Measurements from ENCODE around the gene TCP11.
A peak's percentile ranks its signal among the peaks of the same experiment; 100 is the strongest.

Gene TCP11

GRCh38 chr6:35141007-35141655, at the start of gene TCP11:
TCP11 (minus strand) TSS chr6:35141339; CDS start chr6:35140870, 469 bp downstream.
- Mint-ChIP-seq H3K4me1 (ENCODE audit: low read depth) (peaks cover 14% of the 10 kb centered on the region), H3K27ac (peak within 1 kb of the TSS; percentile 12), H3K4me3 (peak within 1 kb of the TSS; percentile 25), H3K36me3 (ENCODE audit: low read depth) (no peaks in the 10 kb centered on the region), H3K9me3 (no peaks in the 10 kb centered on the region), H3K27me3 (peaks cover 27% of the 10 kb centered on the region)

DNA sequence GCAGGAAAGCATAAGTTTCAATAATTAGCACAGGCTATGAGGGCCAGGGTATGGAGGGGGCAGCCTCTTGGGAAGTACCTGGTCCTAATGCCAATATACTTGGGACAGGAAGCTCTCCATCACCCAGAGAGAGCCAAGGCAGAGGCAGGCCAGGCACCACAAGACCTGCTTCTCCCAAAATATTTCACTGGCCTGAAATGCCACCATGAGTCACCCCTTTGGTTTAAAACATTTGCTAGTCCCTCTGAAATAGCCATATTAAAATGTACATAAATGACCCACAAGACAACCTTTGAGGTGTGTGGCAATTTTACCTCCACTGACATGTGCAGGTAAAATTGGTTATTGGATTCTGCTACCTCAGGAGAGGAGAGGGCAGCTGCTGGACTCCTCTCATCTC, 49.2 kb upstream of the TCP11 start:
- Mint-ChIP-seq H3K4me3 (no peak overlapping the region), H3K36me3 (ENCODE audit: low read depth) (no peaks in the 10 kb centered on the region), H3K4me1 (ENCODE audit: low read depth) (peaks cover 13% of the 10 kb centered on the region), H3K27ac (no peak overlapping the region), H3K9me3 (no peaks in the 10 kb centered on the region), H3K27me3 (peaks cover 13% of the 10 kb centered on the region)

GRCh38 chr6:35188886-35189285, 47.7 kb upstream of the TCP11 start:
- Mint-ChIP-seq H3K36me3 (ENCODE audit: low read depth) (no peaks in the 10 kb centered on the region), H3K27ac (no peak overlapping the region), H3K9me3 (no peaks in the 10 kb centered on the region), H3K27me3 (peaks cover 22% of the 10 kb centered on the region), H3K4me1 (ENCODE audit: low read depth) (peaks cover 13% of the 10 kb centered on the region), H3K4me3 (no peak overlapping the region)

DNA sequence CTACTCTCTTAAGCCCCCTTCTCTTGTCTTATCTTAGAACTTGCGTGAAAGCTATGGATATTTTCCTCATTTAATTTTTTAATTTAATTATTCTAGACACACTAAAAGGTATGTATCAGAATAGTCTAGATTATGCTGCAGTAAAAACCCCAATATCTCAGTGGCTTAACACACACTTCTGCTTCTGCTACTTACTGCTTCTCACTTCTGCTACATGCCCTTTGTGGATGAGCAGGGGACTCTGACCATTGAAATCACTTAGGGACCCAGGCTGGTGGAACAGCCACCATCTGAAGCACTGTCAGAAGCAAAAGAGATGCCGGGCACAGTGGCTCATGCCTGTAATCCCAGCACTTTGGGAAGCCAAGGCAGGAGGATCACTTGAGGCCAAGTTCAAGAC, 45.4 kb upstream of the TCP11 start:
- Mint-ChIP-seq H3K36me3 (ENCODE audit: low read depth) (no peaks in the 10 kb centered on the region), H3K4me1 (ENCODE audit: low read depth) (peaks cover 6% of the 10 kb centered on the region), H3K9me3 (no peaks in the 10 kb centered on the region), H3K4me3 (no peak overlapping the region), H3K27me3 (peaks cover 35% of the 10 kb centered on the region), H3K27ac (no peak overlapping the region)

DNA sequence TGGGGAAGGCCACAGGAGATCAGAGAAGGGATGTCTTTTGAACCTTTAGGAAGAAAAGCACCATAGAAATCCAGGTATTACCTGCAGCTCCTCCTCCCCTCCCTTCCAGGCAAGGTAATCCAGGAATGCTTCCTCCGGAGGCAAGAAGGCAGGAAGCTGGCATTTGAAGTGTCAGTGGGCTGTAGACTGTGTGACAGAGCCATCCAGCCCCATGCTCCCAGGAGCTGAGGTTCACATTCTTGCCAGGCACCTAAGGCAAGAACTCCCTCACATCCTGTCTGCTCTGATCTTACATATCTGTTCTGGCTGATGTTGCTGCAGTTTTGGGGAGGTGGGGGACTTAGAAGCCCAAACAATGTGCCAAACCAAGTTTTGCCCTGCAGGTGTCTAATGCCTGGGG, 44.8 kb upstream of the TCP11 start:
- Mint-ChIP-seq H3K36me3 (ENCODE audit: low read depth) (no peaks in the 10 kb centered on the region), H3K27me3 (peaks cover 35% of the 10 kb centered on the region), H3K4me1 (ENCODE audit: low read depth) (no peaks in the 10 kb centered on the region), H3K27ac (no peak overlapping the region), H3K9me3 (no peaks in the 10 kb centered on the region), H3K4me3 (no peak overlapping the region)

- no peaks in the 10 kb centered on the region for H3K4me1 Mint-ChIP-seq (ENCODE audit: low read depth)
- H3K36me3 Mint-ChIP-seq (ENCODE audit: low read depth), result no peaks in the 10 kb centered on the region
- H3K4me3 Mint-ChIP-seq, result no peak overlapping the region
- no peak overlapping the region for H3K27ac Mint-ChIP-seq
- H3K27me3 Mint-ChIP-seq, result peaks cover 35% of the 10 kb centered on the region
- no peaks in the 10 kb centered on the region for H3K9me3 Mint-ChIP-seq
Observed at GRCh38 chr6:35185302-35185681, 44.2 kb upstream of the TCP11 start.

- Mint-ChIP-seq H3K4me3 (no peak overlapping the region), H3K4me1 (ENCODE audit: low read depth) (no peaks in the 10 kb centered on the region), H3K27me3 (peaks cover 35% of the 10 kb centered on the region), H3K36me3 (ENCODE audit: low read depth) (no peaks in the 10 kb centered on the region), H3K27ac (no peak overlapping the region), H3K9me3 (no peaks in the 10 kb centered on the region)
Observed at GRCh38 chr6:35184580-35185301, 43.6 kb upstream of the TCP11 start.

DNA sequence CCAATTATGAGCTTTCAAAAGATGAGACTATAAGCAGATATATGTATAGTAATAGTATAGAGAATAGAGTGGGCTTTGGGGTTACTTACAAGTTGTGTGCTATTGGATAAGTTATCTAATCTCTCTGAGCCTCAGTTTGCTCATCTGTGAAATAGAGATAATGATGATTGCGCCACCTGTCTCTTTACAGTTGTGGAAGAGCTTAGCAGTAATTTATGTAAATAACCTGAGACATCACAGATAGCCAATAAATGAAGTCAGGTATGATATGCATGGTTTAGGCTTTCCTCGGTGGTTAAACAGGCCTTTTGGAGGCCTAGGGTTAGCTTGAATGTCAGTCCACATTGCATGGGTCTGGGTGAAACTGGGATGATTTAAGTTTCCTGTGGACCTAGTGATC, 42.8 kb upstream of the TCP11 start:
- no peaks in the 10 kb centered on the region for H3K4me1 Mint-ChIP-seq (ENCODE audit: low read depth)
- H3K27ac Mint-ChIP-seq, result no peak overlapping the region
- H3K27me3 Mint-ChIP-seq, result peaks cover 32% of the 10 kb centered on the region
- no peaks in the 10 kb centered on the region for H3K9me3 Mint-ChIP-seq
- no peak overlapping the region for H3K4me3 Mint-ChIP-seq
- H3K36me3 Mint-ChIP-seq (ENCODE audit: low read depth), result no peaks in the 10 kb centered on the region

DNA sequence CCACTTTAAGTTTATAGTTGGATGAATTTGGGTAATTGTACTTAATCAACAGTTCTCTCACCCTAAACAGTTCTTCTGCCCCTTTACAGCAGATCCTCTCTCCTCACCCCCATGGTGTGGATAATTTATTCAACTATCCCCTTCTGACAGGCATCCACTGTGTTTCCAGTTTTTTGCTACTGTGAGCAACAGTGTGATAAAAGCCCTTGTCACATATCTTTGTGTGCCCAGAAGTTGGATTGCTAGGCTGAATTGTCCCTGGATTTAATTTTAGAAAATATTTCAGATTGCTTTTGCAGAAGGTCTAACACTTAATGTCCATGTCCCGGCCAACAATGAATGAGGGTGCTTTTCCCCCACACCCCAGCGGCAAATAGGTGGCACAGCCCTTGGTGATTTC, 42.1 kb upstream of the TCP11 start:
- Mint-ChIP-seq H3K36me3 (ENCODE audit: low read depth) (no peaks in the 10 kb centered on the region), H3K4me1 (ENCODE audit: low read depth) (no peaks in the 10 kb centered on the region), H3K4me3 (no peak overlapping the region)

DNA sequence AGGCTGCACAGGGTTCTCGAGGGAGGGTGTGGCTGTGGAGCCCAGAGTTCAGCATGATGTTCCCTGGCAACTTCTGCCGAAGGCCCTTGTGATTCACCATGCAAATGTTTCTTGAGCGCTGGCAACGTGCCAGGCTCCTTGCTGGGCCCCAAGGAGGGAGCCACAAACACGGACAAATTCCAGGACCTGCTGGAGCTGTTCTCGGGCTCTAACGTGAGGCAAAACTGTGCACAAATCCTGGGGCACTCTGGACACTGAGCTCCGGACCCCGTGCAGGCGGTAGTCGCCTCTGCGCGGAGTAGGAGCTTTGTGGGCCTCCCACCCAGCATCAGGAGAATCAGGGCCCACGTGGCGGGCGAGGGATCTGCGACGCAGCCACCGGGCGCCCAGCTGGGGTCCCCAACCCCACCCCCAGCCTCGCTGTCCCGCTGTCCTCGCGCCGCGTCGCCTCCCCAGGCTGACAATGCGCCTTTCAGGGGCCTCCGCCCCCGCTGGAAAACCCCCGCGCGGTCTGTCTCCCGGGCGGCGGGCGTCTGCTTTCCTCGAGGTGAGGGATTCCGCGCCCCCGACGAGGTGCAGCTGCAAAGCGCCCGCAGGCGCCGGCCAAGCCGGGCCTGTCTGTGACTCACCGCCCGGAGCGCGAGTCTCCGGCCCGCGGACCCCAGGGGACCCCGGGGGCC, 40.9 kb upstream of the TCP11 start:
- no peaks in the 10 kb centered on the region for H3K9me3 Mint-ChIP-seq
- no peaks in the 10 kb centered on the region for H3K4me1 Mint-ChIP-seq (ENCODE audit: low read depth)
- H3K4me3 Mint-ChIP-seq, result no peak overlapping the region
- no peak overlapping the region for H3K27ac Mint-ChIP-seq
- no peaks in the 10 kb centered on the region for H3K36me3 Mint-ChIP-seq (ENCODE audit: low read depth)
- peaks cover 34% of the 10 kb centered on the region for H3K27me3 Mint-ChIP-seq

More for the DNA sequence above, 42.1 kb upstream of the TCP11 start:
- Mint-ChIP-seq H3K27me3 (peaks cover 31% of the 10 kb centered on the region), H3K9me3 (no peaks in the 10 kb centered on the region), H3K27ac (no peak overlapping the region)

- peaks cover 34% of the 10 kb centered on the region for H3K27me3 Mint-ChIP-seq
- H3K36me3 Mint-ChIP-seq (ENCODE audit: low read depth), result no peaks in the 10 kb centered on the region
Observed at GRCh38 chr6:35181308-35181932, 40.3 kb upstream of the TCP11 start.

DNA sequence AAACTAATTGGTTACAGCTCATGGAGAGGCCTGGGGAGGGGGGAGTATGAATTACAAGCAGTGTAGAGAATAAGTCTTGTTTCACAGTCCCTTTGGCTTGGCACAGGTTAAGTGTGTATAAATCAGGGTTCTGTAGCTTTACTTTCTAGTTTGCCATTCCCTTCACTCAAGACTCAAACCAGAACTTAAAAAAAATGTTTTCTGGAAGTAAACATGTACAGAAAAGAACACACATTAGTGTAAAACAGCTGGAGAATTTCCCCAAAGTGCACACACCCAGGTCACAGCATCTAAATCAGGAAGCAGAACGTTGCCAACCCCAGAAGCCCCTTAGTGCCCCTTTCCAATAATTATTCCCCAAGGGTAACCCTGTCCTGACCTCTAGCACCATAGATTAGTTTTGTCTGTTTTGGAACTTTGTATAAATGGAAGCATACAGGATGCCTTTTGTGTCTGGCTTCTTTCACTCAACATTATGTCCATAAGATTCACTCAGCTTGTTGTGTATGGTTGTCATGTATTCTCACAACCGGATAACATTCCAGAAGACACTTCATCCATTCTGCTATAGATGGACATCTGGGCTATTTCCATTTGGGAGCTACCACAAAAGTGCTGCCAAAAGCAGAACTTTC, 38.9 kb upstream of the TCP11 start:
- H3K9me3 Mint-ChIP-seq, result no peaks in the 10 kb centered on the region
- H3K4me3 Mint-ChIP-seq, result no peak overlapping the region

More at GRCh38 chr6:35181308-35181932, 40.3 kb upstream of the TCP11 start:
- no peaks in the 10 kb centered on the region for H3K9me3 Mint-ChIP-seq
- H3K4me1 Mint-ChIP-seq (ENCODE audit: low read depth), result no peaks in the 10 kb centered on the region
- no peak overlapping the region for H3K4me3 Mint-ChIP-seq
- H3K27ac Mint-ChIP-seq, result no peak overlapping the region

DNA sequence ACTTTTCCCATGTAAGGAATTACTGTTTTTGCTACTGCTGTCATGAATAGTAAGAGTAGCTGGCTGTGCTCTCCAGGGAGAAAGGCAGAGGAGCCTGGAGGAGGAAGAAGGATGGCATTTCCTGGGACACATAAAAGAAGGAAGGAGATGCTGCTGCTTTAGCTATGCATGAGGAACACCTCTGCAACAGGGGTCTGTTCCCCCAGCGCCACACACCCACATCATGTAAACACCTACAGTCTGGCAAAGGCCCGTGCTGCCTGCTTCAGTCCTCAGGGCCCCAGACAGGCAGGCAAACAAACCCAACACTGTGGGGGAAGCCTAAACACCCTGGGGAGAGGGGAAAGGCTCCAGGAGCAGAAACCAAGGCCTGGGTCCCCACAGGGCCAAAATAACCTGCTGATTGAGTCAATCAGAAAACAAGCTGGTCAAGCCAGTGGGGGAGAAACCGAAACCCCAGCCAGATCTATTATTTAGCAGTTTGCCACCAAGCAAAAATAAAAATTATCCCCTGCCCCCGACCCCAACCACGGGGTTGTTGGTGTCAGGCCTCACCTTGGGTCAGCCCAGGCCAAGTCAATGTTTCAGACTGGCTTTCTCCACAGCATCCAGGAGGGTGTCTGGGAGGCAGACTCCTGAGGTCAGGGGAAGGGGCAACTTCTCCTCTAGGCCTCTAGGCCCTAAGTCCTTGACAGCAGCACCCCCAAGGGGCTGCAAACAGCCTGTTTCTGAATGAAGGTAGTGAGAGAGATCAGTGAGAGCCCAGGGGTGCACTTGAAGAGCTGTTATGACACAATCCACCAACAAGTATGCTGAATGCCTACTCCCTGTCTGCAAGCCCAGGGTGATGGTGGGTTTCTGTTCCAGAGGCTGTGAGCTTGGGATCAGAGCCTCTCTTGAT, 38.0 kb upstream of the TCP11 start:
- Mint-ChIP-seq H3K27ac (no peak overlapping the region), H3K27me3 (peaks cover 23% of the 10 kb centered on the region), H3K4me3 (no peak overlapping the region), H3K9me3 (no peaks in the 10 kb centered on the region), H3K4me1 (ENCODE audit: low read depth) (no peaks in the 10 kb centered on the region), H3K36me3 (ENCODE audit: low read depth) (no peaks in the 10 kb centered on the region)

More for the DNA sequence above, 38.9 kb upstream of the TCP11 start:
- no peak overlapping the region for H3K27ac Mint-ChIP-seq
- H3K4me1 Mint-ChIP-seq (ENCODE audit: low read depth), result no peaks in the 10 kb centered on the region
- H3K27me3 Mint-ChIP-seq, result peaks cover 32% of the 10 kb centered on the region
- no peaks in the 10 kb centered on the region for H3K36me3 Mint-ChIP-seq (ENCODE audit: low read depth)

GRCh38 chr6:35178012-35178411, 36.9 kb upstream of the TCP11 start:
- H3K36me3 Mint-ChIP-seq (ENCODE audit: low read depth), result no peaks in the 10 kb centered on the region
- no peaks in the 10 kb centered on the region for H3K4me1 Mint-ChIP-seq (ENCODE audit: low read depth)

More at GRCh38 chr6:35178012-35178411, 36.9 kb upstream of the TCP11 start:
- Mint-ChIP-seq H3K9me3 (no peaks in the 10 kb centered on the region), H3K27ac (no peak overlapping the region), H3K27me3 (peaks cover 17% of the 10 kb centered on the region), H3K4me3 (no peak overlapping the region)

Data from stimulated activated naive CD8-positive, alpha-beta T cell treated with anti-CD3 and anti-CD28 coated beads, Interleukin-15, Interleukin-2, amounts not matched to agents 100 ng/mL and 50 ng/mL, for 24 hours (primary cell).